ENCODE data around the gene CACNA1S. TPM values are rescaled to one million over a fixed set of nuclear protein-coding genes. Genes with fewer than 3 reads are reported as not detected.

CACNA1S gene
- total and polyA plus RNA-seq, 5 experiments from 2014 or later: not detected

DNA sequence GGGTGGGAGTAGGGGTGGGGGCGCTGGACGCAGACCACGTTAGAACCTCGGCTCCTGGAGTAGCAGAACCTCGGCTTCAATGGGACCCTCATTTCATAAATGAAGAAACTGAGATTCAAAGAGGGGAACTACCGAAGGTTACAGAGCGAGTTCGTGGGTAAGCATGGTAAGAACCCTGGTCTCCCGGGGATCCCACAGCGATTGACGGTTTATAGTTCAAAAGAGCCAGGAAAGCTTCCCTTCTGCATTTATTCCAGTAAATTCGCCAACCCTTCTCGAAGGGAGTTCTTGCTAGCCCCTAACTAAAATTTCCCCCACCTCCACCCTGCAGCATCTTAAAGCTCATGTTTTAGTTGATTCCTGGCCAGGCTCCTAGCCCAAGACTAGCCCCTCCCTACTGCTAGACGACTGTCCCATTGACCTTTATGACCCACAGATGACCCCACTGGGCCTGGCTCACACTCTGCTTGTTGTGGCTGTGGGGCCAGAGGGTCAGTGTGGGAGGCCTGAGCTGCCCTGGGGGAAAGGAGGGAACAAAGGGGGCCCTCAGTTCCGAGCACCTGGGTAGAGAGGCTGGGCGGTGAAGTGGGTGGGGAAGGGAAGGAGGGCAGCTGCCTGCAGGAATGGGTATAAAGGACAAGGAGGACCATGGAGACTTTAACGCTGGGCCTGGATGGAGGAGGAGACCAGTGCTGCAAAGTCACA, 88.2 kb downstream of the CACNA1S start:
- H3K27ac Mint-ChIP-seq: peak overlapping the region in 7 of 10 donors; percentile 11 to 86 (median 56)
- no peak for DNase-seq
- H3K36me3 Mint-ChIP-seq: no peaks in the 10 kb centered on the region
- H3K9me3 Mint-ChIP-seq: no peaks in the 10 kb centered on the region
- POLR2A ChIA-PET: interaction anchor here (0.8 to 3.6 kb wide), 7 partner anchors 8 to 91 kb away, joined by 3 to 11 read pairs (median 4); no protein-coding TSS in a partner anchor
- peaks cover 39 to 74% (median 63%) of the 10 kb centered on the region in 4 donors for H3K4me1 Mint-ChIP-seq
- peak in 1 of 2 donors; percentile 2 for ATAC-seq
- peak overlapping the region in 9 of 10 donors; percentile 1 to 90 (median 39) for H3K4me3 Mint-ChIP-seq
- H3K27me3 Mint-ChIP-seq: no peaks in the 10 kb centered on the region

DNA sequence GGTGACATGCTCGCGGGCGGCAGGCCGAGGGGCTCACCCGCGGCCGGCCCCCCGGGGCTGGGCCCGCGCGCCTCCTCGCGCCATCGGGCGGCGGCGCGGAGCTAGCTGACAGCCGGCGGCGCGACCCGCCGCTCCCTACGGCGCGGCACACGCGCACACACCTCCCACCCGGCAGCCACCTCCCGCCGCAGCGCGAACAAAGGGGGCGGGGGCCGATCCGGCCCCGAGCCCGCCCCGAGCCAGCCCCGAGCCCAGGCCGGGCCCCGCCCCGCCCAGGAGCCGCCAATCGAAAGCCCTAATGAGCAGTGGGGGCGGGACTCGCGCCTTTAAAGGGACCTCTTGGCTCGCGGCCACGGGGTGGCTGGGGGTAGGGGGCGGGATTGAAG, 88.7 kb downstream of the CACNA1S start, which contains the start of gene KIF21B:
TSS of gene KIF21B (minus strand) at position 198 of the 386 bp plus-strand sequence. CDS start 331 bp downstream, outside the sequence.
- Mint-ChIP-seq H3K4me3 (peak within 1 kb of the TSS; percentile 88 to 98 (median 93)), H3K4me1 (peaks cover 39 to 80% (median 67%) of the 10 kb centered on the region in 4 donors), H3K9me3 (no peaks in the 10 kb centered on the region), H3K27ac (peak within 1 kb of the TSS; percentile 91 to 99 (median 98)), H3K36me3 (no peaks in the 10 kb centered on the region), H3K27me3 (no peaks in the 10 kb centered on the region)
- DNase-seq (peak; percentile 83 to 94 (median 90)), ATAC-seq (peak; percentile 81 to 82)
- POLR2A ChIA-PET: interaction anchor here (1.2 to 3.6 kb wide), 7 partner anchors 10 to 91 kb away, joined by 3 to 11 read pairs (median 4); no protein-coding TSS in a partner anchor

DNA sequence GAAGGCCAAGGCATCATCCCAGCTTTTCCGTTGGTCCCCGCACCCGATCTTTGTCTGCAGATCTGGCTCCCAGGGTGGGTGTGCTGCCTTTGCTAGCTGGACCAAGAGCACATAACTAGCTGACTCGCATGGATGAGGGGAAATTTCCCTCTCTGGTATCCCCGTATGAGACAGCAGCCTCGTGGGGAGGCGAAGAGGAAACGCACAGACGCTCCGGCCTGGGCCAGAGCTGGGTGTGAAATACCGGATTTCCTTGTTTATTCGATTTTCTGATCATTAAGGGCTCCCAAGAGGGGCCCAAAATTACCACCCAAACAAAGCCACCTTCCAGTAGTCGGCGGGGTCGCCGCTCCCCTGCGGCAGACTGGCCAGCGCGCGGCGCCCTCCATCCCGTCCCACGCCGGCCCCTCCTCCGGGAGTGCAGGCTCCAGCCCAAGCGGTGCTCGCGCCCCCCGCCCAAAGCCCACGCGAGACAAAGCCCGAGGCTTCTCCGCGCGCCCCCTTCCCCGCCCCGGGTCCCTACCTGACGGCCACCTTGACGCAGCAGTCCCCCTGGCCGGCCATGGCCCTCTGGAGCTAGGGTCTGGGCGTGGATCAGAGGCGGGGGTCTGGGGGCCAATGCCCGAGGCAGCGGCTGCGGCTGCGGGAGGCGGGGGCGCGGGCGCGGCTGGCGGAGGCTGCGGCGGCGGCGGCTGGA, 89.3 kb downstream of the CACNA1S start:
- Mint-ChIP-seq H3K9me3 (no peaks in the 10 kb centered on the region), H3K4me1 (peaks cover 44 to 80% (median 72%) of the 10 kb centered on the region in 4 donors), H3K36me3 (no peaks in the 10 kb centered on the region), H3K27me3 (no peaks in the 10 kb centered on the region), H3K4me3 (peak overlapping the region; percentile 88 to 98 (median 93)), H3K27ac (peak overlapping the region; percentile 91 to 99 (median 98))
- DNase-seq (peak in 6 of 10 donors; percentile 20 to 37 (median 33)), ATAC-seq (peak in 1 of 2 donors; percentile 3)
- POLR2A ChIA-PET: interaction anchor here (0.8 to 4.1 kb wide), 9 partner anchors 9 to 92 kb away, joined by 3 to 20 read pairs (median 4); no protein-coding TSS in a partner anchor

DNA sequence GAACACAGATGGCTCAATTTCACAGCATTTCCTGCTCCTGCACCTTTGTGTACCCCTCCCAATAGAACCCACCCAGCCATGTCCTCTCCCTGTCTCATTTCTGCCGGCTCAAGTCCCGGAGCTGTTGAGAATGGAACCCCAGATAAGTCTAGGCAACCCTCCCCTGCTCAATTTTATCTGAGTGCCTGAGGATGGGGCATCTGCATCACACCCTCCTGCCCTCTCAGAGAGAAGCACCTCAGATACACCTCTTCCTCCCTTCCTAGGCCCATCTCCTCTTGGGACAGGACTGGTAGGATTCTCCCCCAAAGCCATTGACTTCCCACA, 89.8 kb downstream of the CACNA1S start:
- H3K4me1 Mint-ChIP-seq: peaks cover 45 to 83% (median 77%) of the 10 kb centered on the region in 4 donors
- peak overlapping the region; percentile 91 to 99 (median 98) for H3K27ac Mint-ChIP-seq

DNA sequence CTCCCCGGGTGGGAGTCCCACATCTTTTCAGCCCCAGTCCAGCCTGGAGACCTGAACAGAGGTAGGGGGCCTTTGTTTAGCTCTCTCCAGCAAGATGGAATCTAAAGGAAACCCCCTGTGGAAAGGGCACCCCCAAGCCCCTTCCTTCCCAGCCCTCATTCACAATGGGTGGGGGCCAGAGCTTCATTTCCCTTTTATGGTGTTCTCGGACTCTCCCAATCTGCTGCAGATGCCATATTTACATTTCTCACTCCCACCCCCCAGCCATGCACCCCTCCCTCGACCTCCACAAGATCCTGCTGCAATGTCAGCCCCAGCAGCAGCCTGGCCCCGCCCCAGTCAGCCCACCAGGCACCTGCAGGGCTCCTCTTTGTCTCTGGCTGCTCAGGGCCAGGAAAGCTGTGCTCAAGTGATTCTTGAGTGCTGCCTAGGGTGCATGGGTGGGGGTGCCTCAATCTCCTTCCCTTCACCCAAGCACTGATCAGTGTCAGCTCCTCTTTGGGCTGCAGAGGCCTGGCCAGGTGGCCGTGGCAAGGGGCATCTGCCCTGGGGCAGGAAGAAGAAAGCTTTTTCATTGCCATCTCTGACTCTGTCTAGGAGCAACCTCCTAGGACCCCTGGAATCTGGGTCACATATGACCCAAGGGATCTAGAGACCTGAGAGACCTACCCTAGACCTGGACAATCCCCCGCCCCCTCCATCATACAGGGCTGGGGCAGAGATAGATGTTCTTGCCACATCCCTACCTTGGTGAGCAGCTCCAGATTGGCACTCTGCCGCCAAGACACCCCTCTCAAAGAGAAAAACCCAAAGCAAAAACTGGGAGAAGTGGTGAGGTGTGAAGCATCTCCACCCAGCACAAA, 90.4 kb downstream of the CACNA1S start:
- Mint-ChIP-seq H3K27ac (peak overlapping the region; percentile 91 to 99 (median 98)), H3K9me3 (no peaks in the 10 kb centered on the region), H3K4me3 (peak overlapping the region; percentile 88 to 98 (median 93)), H3K27me3 (no peaks in the 10 kb centered on the region), H3K4me1 (peaks cover 48 to 84% (median 80%) of the 10 kb centered on the region in 4 donors), H3K36me3 (no peaks in the 10 kb centered on the region)
- POLR2A ChIA-PET: interaction anchor here (0.6 to 4.1 kb wide), 8 partner anchors 12 to 282 kb away, joined by 3 to 20 read pairs (median 4); no protein-coding TSS in a partner anchor
- DNase-seq (peak in 2 of 10 donors; percentile 23 to 58), ATAC-seq (no peak)

More for the DNA sequence above, 89.8 kb downstream of the CACNA1S start:
- peak overlapping the region; percentile 88 to 98 (median 93) for H3K4me3 Mint-ChIP-seq
- no peaks in the 10 kb centered on the region for H3K36me3 Mint-ChIP-seq
- no peaks in the 10 kb centered on the region for H3K27me3 Mint-ChIP-seq
- no peaks in the 10 kb centered on the region for H3K9me3 Mint-ChIP-seq
- peak in 2 of 10 donors; percentile 26 to 37 for DNase-seq
- no peak for ATAC-seq
- POLR2A ChIA-PET: interaction anchor here (0.8 to 4.1 kb wide), 9 partner anchors 9 to 92 kb away, joined by 3 to 20 read pairs (median 4); no protein-coding TSS in a partner anchor

DNA sequence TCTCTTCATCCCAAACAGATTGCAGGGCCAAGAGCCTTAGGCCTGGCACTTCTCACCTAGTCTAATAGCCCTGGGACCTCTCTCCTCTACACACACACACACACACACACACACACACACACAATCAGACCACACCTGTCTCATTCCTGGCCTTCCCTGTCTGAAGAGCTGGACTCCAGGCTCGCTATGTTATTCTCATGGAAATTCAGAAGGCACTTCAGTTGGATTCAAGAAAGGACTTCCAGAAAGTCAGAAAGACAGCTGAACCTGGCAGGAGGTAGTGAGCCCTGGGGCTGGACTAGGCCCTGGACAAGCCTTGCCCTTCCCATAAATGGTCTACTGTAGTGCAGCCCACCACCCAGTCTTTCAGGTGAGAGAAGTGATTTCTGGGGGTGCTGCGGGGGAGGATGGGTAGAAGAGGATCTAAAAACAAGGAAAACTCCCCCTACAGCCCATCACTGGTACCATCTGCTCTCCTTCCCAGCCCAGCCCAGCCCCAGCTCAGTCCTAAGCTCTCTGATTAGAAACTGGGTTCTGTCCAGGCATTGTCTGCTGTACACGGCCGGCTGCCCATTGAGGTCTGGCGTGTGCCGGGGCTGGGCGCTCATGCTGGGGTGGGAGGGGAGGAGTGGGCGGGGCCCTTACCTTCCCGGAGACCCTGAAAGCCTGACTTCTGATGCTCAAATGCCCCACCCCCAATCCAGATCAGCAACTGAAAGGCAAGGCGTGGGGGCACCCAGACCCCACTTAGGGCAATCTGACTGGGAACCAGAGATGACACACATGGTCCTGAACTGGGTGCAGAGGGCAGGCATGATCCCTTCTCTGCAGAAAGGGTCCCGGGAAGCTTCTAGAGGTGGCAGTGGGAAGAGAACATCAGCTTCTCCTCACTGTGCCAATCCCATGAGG, 91.3 kb downstream of the CACNA1S start:
- DNase-seq (peak in 7 of 10 donors; percentile 15 to 35 (median 28)), ATAC-seq (no peak)
- peaks cover 42 to 84% (median 80%) of the 10 kb centered on the region in 4 donors for H3K4me1 Mint-ChIP-seq
- POLR2A ChIA-PET: interaction anchor here (0.6 to 4.1 kb wide), 9 partner anchors 11 to 282 kb away, joined by 3 to 20 read pairs (median 4); no protein-coding TSS in a partner anchor
- H3K36me3 Mint-ChIP-seq: no peaks in the 10 kb centered on the region
- H3K27ac Mint-ChIP-seq: peak overlapping the region; percentile 96 to 99 (median 98)
- no peaks in the 10 kb centered on the region for H3K27me3 Mint-ChIP-seq
- peak overlapping the region; percentile 88 to 98 (median 93) for H3K4me3 Mint-ChIP-seq
- H3K9me3 Mint-ChIP-seq: no peaks in the 10 kb centered on the region

DNA sequence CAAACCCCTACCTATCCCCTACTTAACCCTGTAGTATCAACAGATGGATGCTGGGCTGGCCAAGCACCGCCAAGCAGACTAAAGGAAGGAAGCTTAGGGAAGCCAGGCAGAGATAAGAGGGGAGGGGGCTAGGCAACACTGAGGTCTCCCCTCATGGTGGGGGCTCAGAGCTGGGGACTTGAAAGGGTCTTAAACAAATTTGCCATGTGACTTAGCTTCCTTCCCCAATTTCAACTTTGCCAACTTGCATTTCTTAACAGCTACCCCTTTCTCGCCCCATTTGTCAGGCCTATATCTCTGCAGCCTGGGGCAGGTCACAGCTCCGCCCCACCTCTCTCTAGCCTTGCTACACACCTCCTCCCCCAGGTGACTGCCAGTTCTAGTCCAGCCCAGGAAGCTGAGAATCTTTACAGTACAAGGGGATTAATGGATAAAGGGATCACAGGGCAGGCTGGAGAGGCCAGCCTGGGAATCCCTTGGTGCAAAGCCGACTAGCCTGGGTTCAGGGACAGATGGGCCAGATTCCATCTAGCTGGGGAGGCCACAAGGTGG, 92.1 kb downstream of the CACNA1S start:
- Mint-ChIP-seq H3K27me3 (no peaks in the 10 kb centered on the region), H3K4me3 (peak overlapping the region; percentile 88 to 98 (median 93)), H3K36me3 (no peaks in the 10 kb centered on the region), H3K4me1 (peaks cover 44 to 84% (median 82%) of the 10 kb centered on the region in 4 donors), H3K27ac (peak overlapping the region; percentile 96 to 99 (median 98)), H3K9me3 (no peaks in the 10 kb centered on the region)
- DNase-seq: peak in 2 of 10 donors; percentile 17 to 23
- POLR2A ChIA-PET: interaction anchor here (0.7 to 4.1 kb wide), 7 partner anchors 10 to 810 kb away, joined by 3 to 20 read pairs (median 4); no protein-coding TSS in a partner anchor
- no peak for ATAC-seq

DNA sequence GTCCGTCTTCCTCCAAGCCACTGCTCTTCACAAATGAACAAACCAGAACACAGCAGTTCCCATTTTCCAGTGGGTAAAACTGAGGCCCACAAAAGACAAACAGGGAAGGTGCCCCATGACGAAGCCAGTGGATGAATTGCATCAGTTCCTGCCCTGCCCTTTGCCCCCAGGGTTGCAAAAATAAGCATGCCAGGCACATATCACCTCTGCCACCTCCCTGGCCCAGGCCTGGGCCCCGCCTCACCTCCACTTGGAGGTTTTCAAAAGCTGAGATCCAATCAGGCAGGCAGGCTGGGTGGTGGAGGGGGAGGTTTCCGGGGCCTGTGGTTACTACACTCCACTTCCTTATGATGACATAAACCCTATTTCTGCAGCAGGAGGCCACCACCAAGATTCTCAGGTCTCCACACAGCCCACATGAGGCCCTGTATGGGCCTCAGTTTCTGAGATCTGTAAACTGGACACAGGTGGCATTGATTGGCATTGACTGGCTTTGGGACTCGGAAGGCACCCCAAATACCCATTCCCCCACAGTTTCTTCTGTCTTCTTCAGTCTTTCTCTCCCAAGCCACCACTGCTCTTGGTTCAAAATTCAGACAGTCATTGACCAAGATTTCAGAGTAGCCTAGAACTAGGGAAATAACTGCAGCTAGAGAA, 92.8 kb downstream of the CACNA1S start:
- DNase-seq: peak; percentile 69 to 94 (median 86)
- H3K4me1 Mint-ChIP-seq: peaks cover 47 to 89% (median 86%) of the 10 kb centered on the region in 4 donors
- H3K27ac Mint-ChIP-seq: peak overlapping the region; percentile 96 to 99 (median 98)
- POLR2A ChIA-PET: interaction anchor here (0.7 to 4.1 kb wide), 8 partner anchors 9 to 811 kb away, joined by 3 to 20 read pairs (median 4); partner anchors contain the start of gene TMEM9
- peak overlapping the region; percentile 88 to 98 (median 93) for H3K4me3 Mint-ChIP-seq
- H3K27me3 Mint-ChIP-seq: no peaks in the 10 kb centered on the region
- peak; percentile 80 to 84 for ATAC-seq
- H3K9me3 Mint-ChIP-seq: no peaks in the 10 kb centered on the region
- no peaks in the 10 kb centered on the region for H3K36me3 Mint-ChIP-seq

DNA sequence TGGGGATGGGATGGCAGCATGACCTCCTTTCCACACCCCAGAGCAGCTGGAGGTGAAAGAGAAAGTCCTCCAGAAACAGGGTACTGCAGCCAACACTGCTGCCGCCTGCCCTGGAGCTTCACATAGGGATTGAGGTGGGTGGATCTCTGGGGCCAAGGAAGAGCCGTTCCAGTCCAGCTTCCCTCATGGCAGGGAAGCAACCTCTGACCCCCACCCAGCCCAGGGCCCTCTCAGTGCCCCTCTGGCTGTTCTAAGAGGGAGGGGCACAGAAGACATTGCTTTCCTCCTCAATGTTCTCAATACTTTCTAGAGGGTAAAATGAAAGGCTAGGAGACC, 94.4 kb downstream of the CACNA1S start:
- ATAC-seq (no peak), DNase-seq (no peak)
- H3K4me1 Mint-ChIP-seq: peaks cover 54 to 96% (median 95%) of the 10 kb centered on the region in 4 donors
- peak overlapping the region; percentile 66 to 99 (median 98) for H3K27ac Mint-ChIP-seq
- H3K36me3 Mint-ChIP-seq: peaks cover 0 to 1% (median 0%) of the 10 kb centered on the region in 3 donors
- POLR2A ChIA-PET: interaction anchor here (1.3 kb wide), 1 partner anchor 24 kb away, joined by 4 read pairs; no protein-coding TSS in a partner anchor
- no peaks in the 10 kb centered on the region for H3K27me3 Mint-ChIP-seq
- H3K9me3 Mint-ChIP-seq: no peaks in the 10 kb centered on the region
- H3K4me3 Mint-ChIP-seq: peak overlapping the region in 8 of 10 donors; percentile 54 to 97 (median 64)
